Mesendoderm (in vitro differentiated cells): Measurements from ENCODE around the gene P2RX7.
A peak's percentile ranks its signal among the peaks of the same experiment; 100 is the strongest.

Experiments
- DNase-seq: peaks from one replicate; pipeline ENCODE4 v3.0.0; 2013
- H2AK5ac ChIP-seq: 2 replicates; pipeline ENCODE4 v1.6.1; 2013; ENCODE audit warnings: low read length, inconsistent platforms
- H2BK120ac ChIP-seq: 2 replicates; pipeline ENCODE4 v1.6.1; 2013; ENCODE audit warnings: low read depth, mild to moderate bottlenecking, low read length, moderate library complexity, mixed read lengths
- H2BK15ac ChIP-seq: replicated peaks from 2 replicates; pipeline ENCODE4 v1.6.1; 2013; ENCODE audit warnings: low read depth, mild to moderate bottlenecking, moderate library complexity
- H2BK5ac ChIP-seq: 2 replicates; pipeline ENCODE4 v1.6.1; 2013; ENCODE audit warnings: low read length, inconsistent platforms
- H3K18ac ChIP-seq: 2 replicates; pipeline ENCODE4 v1.6.1; 2013; ENCODE audit warnings: mild to moderate bottlenecking, low read length, mixed read lengths
- H3K23ac ChIP-seq: one replicate; pipeline ENCODE4 v1.6.1; 2013; ENCODE audit warnings: low read length
- H3K27ac ChIP-seq: 2 replicates; pipeline ENCODE4 v1.5.1; 2013; ENCODE audit warnings: low read depth, mild to moderate bottlenecking, inconsistent platforms, low read length, moderate library complexity
- H3K27me3 ChIP-seq: 2 replicates; pipeline ENCODE4 v1.6.1; 2013; ENCODE audit warnings: low read length, control low read depth, mild to moderate bottlenecking, inconsistent platforms; ENCODE audit not compliant: insufficient read depth, poor library complexity
- H3K36me3 ChIP-seq: 2 replicates; pipeline ENCODE4 v1.6.1; 2013; ENCODE audit warnings: low read length, inconsistent platforms; ENCODE audit not compliant: control insufficient read depth, insufficient read depth
- H3K4ac ChIP-seq: one replicate; pipeline ENCODE4 v1.6.1; 2013; ENCODE audit warnings: low read depth, mild to moderate bottlenecking, low read length, moderate library complexity
- H3K4me1 ChIP-seq: 2 replicates; pipeline ENCODE4 v1.6.1; 2013; ENCODE audit warnings: low read depth, low read length, inconsistent platforms; ENCODE audit not compliant: control insufficient read depth
- H3K4me2 ChIP-seq: 2 replicates; pipeline ENCODE4 v1.6.1; 2013; ENCODE audit warnings: low read length
- H3K4me3 ChIP-seq: 2 replicates; pipeline ENCODE4 v1.5.1; 2013; ENCODE audit warnings: mild to moderate bottlenecking, low read length
- H3K56ac ChIP-seq: one replicate; pipeline ENCODE4 v1.6.1; 2013; ENCODE audit warnings: low read length
- H3K79me1 ChIP-seq: 2 replicates; pipeline ENCODE4 v1.6.1; 2013; ENCODE audit warnings: low read length, inconsistent platforms
- H3K79me2 ChIP-seq: 2 replicates; pipeline ENCODE4 v1.6.1; 2013; ENCODE audit warnings: mild to moderate bottlenecking, low read length; ENCODE audit not compliant: control insufficient read depth, insufficient read depth
- H3K9ac ChIP-seq: 2 replicates; pipeline ENCODE4 v1.6.1; 2013; ENCODE audit warnings: low read length, inconsistent platforms
- H4K5ac ChIP-seq: one replicate; pipeline ENCODE4 v1.6.1; 2013; ENCODE audit warnings: low read length
- H4K8ac ChIP-seq: one replicate; pipeline ENCODE4 v1.6.1; 2013; ENCODE audit warnings: low read depth, mild to moderate bottlenecking, control low read depth, low read length, moderate library complexity
- WGBS: extraction: QIAGEN DNeasy Blood & Tissue Kit; methylation state at CpG from one replicate; pipeline ENCODE4 v1.1.7; 2013; ENCODE audit warnings: low lambda C conversion rate, missing lambda C conversion rate; ENCODE audit not compliant: insufficient coverage; ENCODE audit errors: extremely low coverage; 5-methylcytosine and 5-hydroxymethylcytosine counted together

Gene P2RX7

GRCh38 chr12:121135320-121135719 lies 2.6 kb downstream of the P2RX7 start:
- H4K5ac ChIP-seq: no peak overlapping the region
- no peak for DNase-seq
- no peak overlapping the region for H2AK5ac ChIP-seq
- H3K4me3 ChIP-seq: no peak overlapping the region
- no peak overlapping the region for H3K18ac ChIP-seq
- no peak overlapping the region for H3K27ac ChIP-seq
- H3K23ac ChIP-seq: no peak overlapping the region
- H3K4ac ChIP-seq: no peak overlapping the region
- no peaks in the 10 kb centered on the region for H3K79me1 ChIP-seq
- H3K4me2 ChIP-seq: no peak overlapping the region
- WGBS: no CpG with 5 or more reads among the region's 3 CpGs
- H3K4me1 ChIP-seq: no peaks in the 10 kb centered on the region
- no peak overlapping the region for H2BK5ac ChIP-seq
- H4K8ac ChIP-seq: no peak overlapping the region
- no peak overlapping the region for H3K56ac ChIP-seq
- H2BK15ac ChIP-seq: no peak overlapping the region
- H3K27me3 ChIP-seq: no peaks in the 10 kb centered on the region
- no peak overlapping the region for H2BK120ac ChIP-seq
- H3K36me3 ChIP-seq: no peaks in the 10 kb centered on the region
- H3K79me2 ChIP-seq: no peaks in the 10 kb centered on the region
- H3K9ac ChIP-seq: no peak overlapping the region

- no peak overlapping the region for H3K18ac ChIP-seq
- H2BK120ac ChIP-seq: no peak overlapping the region
- DNase-seq: no peak
- no peak overlapping the region for H3K4me3 ChIP-seq
- H4K5ac ChIP-seq: no peak overlapping the region
- H4K8ac ChIP-seq: no peak overlapping the region
- H3K4me1 ChIP-seq: no peaks in the 10 kb centered on the region
- H3K27ac ChIP-seq: no peak overlapping the region
- no peak overlapping the region for H3K4ac ChIP-seq
- no peak overlapping the region for H3K23ac ChIP-seq
- no peak overlapping the region for H3K4me2 ChIP-seq
- no peak overlapping the region for H3K56ac ChIP-seq
- H2BK5ac ChIP-seq: no peak overlapping the region
- no peaks in the 10 kb centered on the region for H3K36me3 ChIP-seq
- no peak overlapping the region for H3K9ac ChIP-seq
- H2AK5ac ChIP-seq: no peak overlapping the region
- no CpG with 5 or more reads among the region's 4 CpGs for WGBS
- H3K79me1 ChIP-seq: no peaks in the 10 kb centered on the region
- H2BK15ac ChIP-seq: no peak overlapping the region
- no peaks in the 10 kb centered on the region for H3K79me2 ChIP-seq
- no peaks in the 10 kb centered on the region for H3K27me3 ChIP-seq
These were observed 4.8 kb downstream of the P2RX7 start for GRCh38 chr12:121137512-121137911.

- Histone ChIP-seq H3K9ac (no peak overlapping the region), H3K4ac (no peak overlapping the region), H3K23ac (no peak overlapping the region), H3K27me3 (no peaks in the 10 kb centered on the region), H3K18ac (no peak overlapping the region), H3K27ac (no peak overlapping the region), H3K36me3 (no peaks in the 10 kb centered on the region), H2BK120ac (no peak overlapping the region), H3K79me1 (no peaks in the 10 kb centered on the region), H3K4me1 (no peaks in the 10 kb centered on the region), H3K4me3 (no peak overlapping the region), H4K5ac (no peak overlapping the region), H3K79me2 (no peaks in the 10 kb centered on the region), H3K56ac (no peak overlapping the region), H2BK5ac (no peak overlapping the region), H2BK15ac (no peak overlapping the region), H2AK5ac (no peak overlapping the region), H4K8ac (no peak overlapping the region), H3K4me2 (no peak overlapping the region)
- WGBS: no CpG with 5 or more reads among the region's 5 CpGs
- DNase-seq: peak; percentile 25
These were observed 5.6 kb downstream of the P2RX7 start for GRCh38 chr12:121138284-121138683.

GRCh38 chr12:121139286-121139685 lies 6.6 kb downstream of the P2RX7 start:
- Histone ChIP-seq H3K9ac (no peak overlapping the region), H3K79me1 (no peaks in the 10 kb centered on the region), H3K4me1 (no peaks in the 10 kb centered on the region), H3K79me2 (no peaks in the 10 kb centered on the region), H3K36me3 (no peaks in the 10 kb centered on the region), H4K5ac (no peak overlapping the region), H3K4me2 (no peak overlapping the region), H3K4ac (no peak overlapping the region), H2BK15ac (no peak overlapping the region), H3K27ac (no peak overlapping the region), H4K8ac (no peak overlapping the region), H3K27me3 (no peaks in the 10 kb centered on the region), H2BK120ac (no peak overlapping the region), H3K4me3 (no peak overlapping the region), H2AK5ac (no peak overlapping the region), H3K23ac (no peak overlapping the region), H2BK5ac (no peak overlapping the region), H3K18ac (no peak overlapping the region), H3K56ac (no peak overlapping the region)
- DNase-seq: no peak
- WGBS: no CpG with 5 or more reads among the region's 5 CpGs

GRCh38 chr12:121142171-121142950 lies 9.7 kb downstream of the P2RX7 start:
- Histone ChIP-seq H3K4me2 (no peak overlapping the region), H3K27ac (no peak overlapping the region), H3K4me1 (no peaks in the 10 kb centered on the region), H3K79me2 (no peaks in the 10 kb centered on the region), H3K9ac (no peak overlapping the region), H3K56ac (no peak overlapping the region), H4K8ac (no peak overlapping the region), H3K27me3 (no peaks in the 10 kb centered on the region), H3K79me1 (no peaks in the 10 kb centered on the region), H3K18ac (no peak overlapping the region), H2AK5ac (no peak overlapping the region), H3K4me3 (no peak overlapping the region), H3K4ac (no peak overlapping the region), H3K36me3 (no peaks in the 10 kb centered on the region), H2BK15ac (no peak overlapping the region), H3K23ac (no peak overlapping the region), H2BK5ac (no peak overlapping the region), H4K5ac (no peak overlapping the region), H2BK120ac (no peak overlapping the region)
- no CpG with 5 or more reads among the region's 11 CpGs for WGBS
- no peak for DNase-seq

- no peaks in the 10 kb centered on the region for H3K36me3 ChIP-seq
- no peak overlapping the region for H2BK120ac ChIP-seq
- no peak overlapping the region for H3K27ac ChIP-seq
- H3K18ac ChIP-seq: no peak overlapping the region
- H3K79me2 ChIP-seq: no peaks in the 10 kb centered on the region
- H3K4me1 ChIP-seq: no peaks in the 10 kb centered on the region
- no peak for DNase-seq
- WGBS: no CpG with 5 or more reads among the region's 3 CpGs
- H3K56ac ChIP-seq: no peak overlapping the region
- H4K5ac ChIP-seq: no peak overlapping the region
- no peak overlapping the region for H3K23ac ChIP-seq
- H3K4me3 ChIP-seq: no peak overlapping the region
- no peaks in the 10 kb centered on the region for H3K79me1 ChIP-seq
- H4K8ac ChIP-seq: no peak overlapping the region
- no peak overlapping the region for H3K4me2 ChIP-seq
- H3K9ac ChIP-seq: no peak overlapping the region
- no peak overlapping the region for H2BK5ac ChIP-seq
- no peak overlapping the region for H2AK5ac ChIP-seq
- no peak overlapping the region for H3K4ac ChIP-seq
- H3K27me3 ChIP-seq: no peaks in the 10 kb centered on the region
- no peak overlapping the region for H2BK15ac ChIP-seq
These were observed 11.8 kb downstream of the P2RX7 start for GRCh38 chr12:121144416-121144914.
